NCI-H2081 (cell line): ENCODE measurements around the gene MYEOV.

Source experiments
- DNase-seq, 2 experiments: peaks; one replicate each; lab custom pipeline; 2025; lab: John Stamatoyannopoulos, UW

Gene MYEOV

DNA sequence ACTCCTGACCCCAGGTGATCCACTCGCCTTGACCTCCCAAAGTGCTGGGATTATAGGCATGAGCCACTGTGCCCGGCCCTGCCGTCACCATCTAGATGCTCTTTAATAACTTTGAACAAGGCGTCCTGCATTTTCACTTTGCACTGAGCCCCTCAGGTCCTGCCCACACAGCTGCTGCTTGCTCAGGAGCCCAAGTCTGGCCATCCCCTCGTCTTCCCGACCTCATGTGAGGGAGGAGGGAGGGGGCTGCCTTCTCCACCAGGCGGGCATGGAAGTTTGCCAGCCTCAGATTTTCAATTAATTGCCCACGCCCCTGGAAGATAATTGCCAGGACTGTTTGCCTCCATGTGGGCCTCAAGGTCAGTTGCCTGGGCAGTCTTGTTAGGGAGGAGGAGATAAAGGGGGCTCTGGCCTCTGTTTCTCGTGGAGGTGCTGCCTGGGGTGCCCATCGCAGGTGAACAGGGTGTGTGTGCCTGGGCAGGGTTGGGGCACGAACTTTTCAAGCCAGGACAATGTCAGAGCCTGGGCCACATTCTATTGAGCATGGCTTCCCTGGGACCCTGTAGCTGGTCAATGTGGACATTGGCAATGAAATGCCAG is 27.9 kb upstream of the MYEOV start:
- no peak for DNase-seq

GRCh38 chr11:69267395-69267805 is 26.6 kb upstream of the MYEOV start:
- DNase-seq, result no peak

GRCh38 chr11:69268911-69269310 is 25.0 kb upstream of the MYEOV start:
- DNase-seq, result no peak

- DNase-seq, result no peak
Observed at GRCh38 chr11:69269388-69269787, 24.6 kb upstream of the MYEOV start.

GRCh38 chr11:69269926-69270697 is 23.8 kb upstream of the MYEOV start:
- DNase-seq, result no peak

- no peak for DNase-seq
Observed at GRCh38 chr11:69270941-69271340, 23.0 kb upstream of the MYEOV start.

DNA sequence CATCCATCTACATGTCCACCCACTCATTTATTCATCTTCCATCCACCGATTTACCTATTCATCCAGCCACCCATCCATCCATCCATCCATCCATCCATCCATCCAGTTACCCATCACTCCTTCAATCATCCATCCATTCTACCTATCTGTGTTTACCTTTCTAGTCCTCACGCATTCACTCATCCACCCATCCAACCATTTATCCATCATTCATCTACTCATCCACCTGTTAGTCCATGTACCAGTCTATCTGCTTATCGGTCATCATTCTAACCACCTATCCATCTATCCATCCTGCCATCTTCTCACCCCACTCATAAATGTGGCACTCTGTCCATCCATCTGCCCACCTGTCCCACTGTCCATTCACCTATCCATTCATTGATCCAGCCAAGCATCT is 21.9 kb upstream of the MYEOV start:
- no peak for DNase-seq

- no peak for DNase-seq
Observed at GRCh38 chr11:69272831-69273485, 21.0 kb upstream of the MYEOV start.

DNA sequence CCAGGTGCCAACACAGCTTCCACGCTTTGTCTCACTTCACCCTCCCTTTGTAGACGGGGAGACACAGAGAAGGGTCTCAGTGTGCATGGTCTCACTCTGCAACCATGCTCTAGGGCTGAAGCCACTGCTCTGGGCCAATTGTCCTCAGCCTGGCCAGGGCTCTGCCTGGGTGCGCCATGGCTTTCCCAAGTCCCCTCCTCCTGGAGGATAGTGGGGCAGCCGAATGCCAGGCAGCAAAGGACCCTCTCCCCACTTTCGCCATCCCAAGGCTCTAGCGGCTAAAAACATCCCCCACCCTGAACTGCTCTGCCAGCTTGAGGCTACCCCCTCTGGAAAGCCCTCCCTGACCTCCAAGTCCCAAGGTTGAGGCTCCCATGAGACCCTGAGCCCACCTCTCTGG is 20.4 kb upstream of the MYEOV start:
- no peak for DNase-seq

GRCh38 chr11:69274531-69275016 is 19.4 kb upstream of the MYEOV start:
- DNase-seq, result no peak

DNA sequence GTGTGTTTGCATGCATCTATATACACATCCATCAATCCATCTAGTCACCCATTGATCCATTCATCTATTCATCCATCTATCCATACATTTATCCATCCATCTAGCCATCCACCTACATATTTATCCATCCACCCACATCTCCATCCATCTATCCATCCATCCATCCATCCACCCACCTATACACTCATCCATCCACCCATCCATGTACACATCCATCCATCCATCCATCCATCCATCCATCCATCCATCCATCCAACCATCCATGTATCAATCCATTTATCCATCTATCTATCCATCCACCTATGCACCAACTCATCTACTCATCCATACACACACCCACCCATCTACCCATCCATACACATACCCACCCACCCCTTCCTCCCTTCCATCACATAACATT is 18.8 kb upstream of the MYEOV start:
- DNase-seq, result no peak

GRCh38 chr11:69276165-69276564 is 17.8 kb upstream of the MYEOV start:
- DNase-seq, result no peak

- no peak for DNase-seq
Observed at GRCh38 chr11:69277074-69277809, 16.7 kb upstream of the MYEOV start.

DNA sequence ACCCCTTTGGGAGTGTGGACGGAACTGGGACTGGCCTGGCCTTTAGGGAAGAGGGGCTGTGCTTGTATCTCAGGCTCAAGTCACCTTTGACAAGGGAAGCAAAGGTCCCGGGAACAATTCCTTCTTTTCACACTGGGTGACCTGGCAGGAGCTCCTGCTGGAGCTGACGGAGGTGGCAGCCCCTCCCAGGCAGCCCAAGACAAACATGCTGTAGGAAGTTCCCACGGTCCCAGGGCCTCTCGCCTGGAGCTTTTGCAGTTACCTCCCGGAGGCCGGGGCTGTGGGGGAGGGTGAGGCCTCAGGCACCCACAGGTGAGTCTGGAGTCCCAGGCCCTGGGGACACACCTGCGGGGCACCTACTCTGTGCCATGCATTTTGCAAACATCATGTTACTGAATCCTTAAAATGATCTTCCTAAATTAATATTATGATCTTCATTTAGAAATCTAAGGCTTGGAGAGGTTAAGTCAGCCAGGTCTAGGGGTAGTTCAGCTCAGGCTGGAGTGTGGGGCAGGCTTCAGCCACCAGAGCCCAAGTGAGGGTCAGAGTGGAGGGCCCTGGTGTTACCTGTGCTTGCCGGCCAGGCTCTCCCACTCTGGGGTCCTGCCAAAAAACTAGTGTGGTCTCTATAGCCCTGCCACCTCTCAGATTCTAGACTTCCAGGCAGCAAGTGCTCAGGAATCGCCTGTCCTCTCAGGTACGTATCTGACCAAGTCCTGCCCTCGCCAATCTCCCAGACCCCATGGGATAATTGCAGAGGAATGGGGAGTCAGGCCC is 15.7 kb upstream of the MYEOV start:
- DNase-seq, result no peak

- no peak for DNase-seq
Observed at GRCh38 chr11:69280451-69280850, 13.5 kb upstream of the MYEOV start.

DNA sequence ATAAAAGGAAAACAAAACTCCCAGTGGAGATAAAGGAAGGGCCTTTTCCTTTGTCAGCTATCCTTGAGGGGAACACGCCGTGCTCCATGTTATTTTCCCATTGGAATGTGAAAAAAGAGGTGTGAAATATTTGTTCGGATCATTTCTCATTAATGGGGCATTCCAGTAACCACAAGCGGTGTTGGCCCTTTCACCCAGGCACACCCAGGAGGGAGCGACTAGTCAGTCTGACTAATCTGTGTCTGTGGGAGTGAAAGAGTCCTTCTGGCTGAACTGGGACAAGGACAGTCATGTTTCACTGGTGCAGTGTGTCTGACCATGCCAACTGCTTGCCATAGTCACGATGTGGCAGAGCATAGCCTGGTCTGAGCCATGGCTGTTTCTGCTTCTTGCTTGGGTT is 13.0 kb upstream of the MYEOV start:
- no peak for DNase-seq

GRCh38 chr11:69283446-69283845 is 10.5 kb upstream of the MYEOV start:
- DNase-seq, result no peak

DNA sequence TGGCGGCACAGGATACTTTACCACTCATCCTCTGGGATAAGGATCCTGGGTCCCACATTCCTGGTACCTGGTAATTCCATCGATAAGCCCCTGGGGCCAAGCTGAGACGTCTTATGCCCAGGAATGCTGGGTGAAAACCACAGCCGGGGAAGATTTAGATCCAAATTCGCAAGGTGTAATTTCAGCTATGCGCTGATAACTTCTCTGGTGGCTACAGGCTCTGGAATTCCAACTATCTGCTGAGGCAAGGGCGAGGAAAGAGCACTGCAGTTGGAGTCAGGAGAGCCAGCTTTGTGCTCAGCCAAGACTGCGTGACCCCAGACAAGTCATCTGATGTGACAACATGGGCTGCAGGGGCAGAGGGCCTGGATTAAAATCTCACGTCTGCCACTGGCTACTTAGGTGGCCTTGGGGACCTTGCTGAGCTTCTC is 9.9 kb upstream of the MYEOV start:
- no peak for DNase-seq

DNA sequence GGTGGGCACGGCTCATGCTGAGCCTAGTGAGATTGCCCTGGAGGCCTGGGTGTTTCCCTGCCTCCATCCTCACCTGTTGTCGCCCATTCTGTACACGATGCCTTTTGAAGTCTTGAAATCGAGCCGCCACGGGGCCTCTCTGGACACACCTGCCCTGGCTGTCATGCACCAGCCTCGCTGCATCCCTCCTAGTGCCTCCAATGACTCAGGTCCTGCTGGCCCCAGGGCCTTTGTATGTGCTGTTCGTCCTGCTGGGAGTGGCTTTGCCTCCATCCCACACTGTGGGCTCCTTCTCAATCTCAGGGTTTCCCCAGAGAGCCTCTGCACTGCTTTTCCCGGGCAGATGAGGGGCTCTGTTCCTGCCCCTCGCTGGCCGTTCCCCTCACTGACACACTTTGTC is 8.9 kb upstream of the MYEOV start:
- no peak for DNase-seq

DNA sequence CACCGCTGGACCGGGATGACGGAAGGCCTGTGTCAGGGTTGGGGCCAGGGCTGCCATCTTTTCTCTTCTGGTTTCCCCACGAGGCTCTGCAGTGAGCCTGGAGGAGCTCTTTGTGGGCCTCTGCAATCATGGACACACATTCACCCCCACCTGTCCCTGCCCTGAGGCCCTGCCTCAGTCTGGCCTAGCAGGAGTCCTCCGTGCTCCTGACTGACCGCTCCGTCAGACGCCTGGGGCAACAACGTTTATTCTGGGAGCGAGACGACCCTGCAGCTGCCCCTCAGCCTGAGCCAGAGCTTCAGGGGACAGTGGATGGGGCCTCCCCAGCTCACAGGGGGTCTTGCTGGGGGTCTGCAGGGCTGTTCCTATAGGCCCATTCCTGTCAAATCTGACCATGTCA is 8.2 kb upstream of the MYEOV start:
- no peak for DNase-seq
